Keratinocyte (primary cell): ENCODE data around the gene HOXA1. TPM values are rescaled to one million over a fixed set of nuclear protein-coding genes. Genes with fewer than 3 reads are reported as not detected.
A peak's percentile ranks its signal among the peaks of the same experiment; 100 is the strongest.

Experiments
- DNase-seq: peaks from one replicate; pipeline ENCODE4 v3.0.0-alpha.2; 2011; ENCODE audit warnings: low read depth, missing footprints, low spot score
- FAIRE-seq: peaks from 2 replicates; lab custom pipeline; 2011; peaks lifted over from hg19 to GRCh38; lab: Jason Lieb, UNC
- H2AFZ ChIP-seq: 2 replicates; pipeline ENCODE4 v1.6.0; 2012; ENCODE audit warnings: low read length, control low read depth, inconsistent platforms; ENCODE audit not compliant: control insufficient read depth
- H3K27ac ChIP-seq: 2 replicates; pipeline ENCODE4 v1.5.1; 2011; ENCODE audit warnings: low read length; ENCODE audit not compliant: control insufficient read depth, insufficient read depth
- H3K27me3 ChIP-seq: 3 replicates; pipeline ENCODE4 v1.6.0; 2011; ENCODE audit warnings: low read length; ENCODE audit not compliant: control insufficient read depth, insufficient read depth; ENCODE audit errors: extremely low read depth
- H3K36me3 ChIP-seq, 2 experiments: 2 replicates in 1 of 2; 3 replicates in 1 of 2; pipeline ENCODE4 v1.5.1; 2011; ENCODE audit warnings: low read length in 2 of 2, mild to moderate bottlenecking in 1 of 2; ENCODE audit not compliant: control insufficient read depth in 2 of 2, insufficient read depth in 2 of 2; ENCODE audit errors: extremely low read depth in 1 of 2
- H3K4me1 ChIP-seq: 3 replicates; pipeline ENCODE4 v1.5.1; 2011; ENCODE audit warnings: low read length; ENCODE audit not compliant: control insufficient read depth, insufficient read depth; ENCODE audit errors: extremely low read depth
- H3K4me2 ChIP-seq: 3 replicates; pipeline ENCODE4 v1.6.0; 2011; ENCODE audit warnings: low read depth, low read length; ENCODE audit not compliant: control insufficient read depth, insufficient read depth; ENCODE audit errors: extremely low read depth
- H3K4me3 ChIP-seq, 3 experiments: fragments of 200-600 bp in 1 of 3; sonication (generic) in 1 of 3; 2 replicates in 2 of 3; 3 replicates in 1 of 3; pipeline ENCODE4 v1.5.1; 2011 to 2016; ENCODE audit warnings: low read length in 3 of 3, mild to moderate bottlenecking in 3 of 3, control low read depth in 2 of 3, inconsistent platforms in 1 of 3, low read depth in 1 of 3, mixed read lengths in 1 of 3, mixed run types in 1 of 3, moderate library complexity in 1 of 3; ENCODE audit not compliant: control insufficient read depth in 2 of 3, insufficient read depth in 2 of 3; ENCODE audit errors: extremely low read depth in 1 of 3
- H3K79me2 ChIP-seq: 2 replicates; pipeline ENCODE4 v1.6.0; 2012; ENCODE audit warnings: low read length; ENCODE audit not compliant: control insufficient read depth, insufficient read depth
- H3K9ac ChIP-seq: 3 replicates; pipeline ENCODE4 v1.6.0; 2011; ENCODE audit warnings: low read length; ENCODE audit not compliant: control insufficient read depth, insufficient read depth; ENCODE audit errors: extremely low read depth
- H3K9me1 ChIP-seq: 3 replicates; pipeline ENCODE4 v1.6.0; 2011; ENCODE audit warnings: low read length; ENCODE audit not compliant: control insufficient read depth, insufficient read depth; ENCODE audit errors: extremely low read depth
- H3K9me3 ChIP-seq: 2 replicates; pipeline ENCODE4 v1.5.1; 2012; ENCODE audit warnings: low read depth, low read length; ENCODE audit not compliant: control insufficient read depth
- H4K20me1 ChIP-seq: 3 replicates; pipeline ENCODE4 v1.6.0; 2011; ENCODE audit warnings: low read length; ENCODE audit not compliant: control insufficient read depth, insufficient read depth; ENCODE audit errors: extremely low read depth
- CTCF ChIP-seq, 3 experiments: IDR thresholded peaks in 1 of 3; conservative IDR thresholded peaks in 1 of 3; optimal IDR thresholded peaks in 1 of 3; 2 replicates in 2 of 3; 3 replicates in 1 of 3; pipeline versions ENCODE3 to v1.5.1; 2011; ENCODE audit warnings: low read length in 3 of 3, mild to moderate bottlenecking in 3 of 3, moderate library complexity in 2 of 3, control low read depth in 1 of 3, inconsistent platforms in 1 of 3; ENCODE audit not compliant: insufficient read depth in 2 of 3; ENCODE audit errors: extremely low read depth in 1 of 3
- EZH2 ChIP-seq: IDR thresholded peaks from one replicate; pipeline ENCODE4 v1.6.1; 2012; ENCODE audit warnings: inconsistent platforms, mild to moderate bottlenecking, low read length, moderate library complexity
- dilution Hi-C: fragments of 300-500 bp; cut with MboI; formaldehyde crosslinking; loops from one replicate; pipeline ENCODE4 v1.7.0; 2020; ENCODE audit warnings: low sequenced_read_pairs; ENCODE audit not compliant: extremely low pct_ligation_motif_present
- polyA plus RNA-seq, 5 experiments: library from polyadenylated mRNA; depleted of rRNA in 3 of 5; stranded (reverse) in 3 of 5; stranded (forward) in 1 of 5; unstranded in 1 of 5; fragments of >200 nt; gene quantifications; 1 replicate in 1 of 5; 2 replicates in 3 of 5; 3 replicates in 1 of 5; pipeline versions ENCODE4 v1.2.1 to v1.2.3, GENCODE V29; 2011 to 2012; ENCODE audit warnings: missing spikeins in 2 of 5, low read depth in 1 of 5, low replicate concordance in 1 of 5

The HOXA1 gene
- polyA plus RNA-seq, 1 donor (not counting 4 experiments of a cell fraction or from before 2014, with no cell fraction given): 11.9 TPM

GRCh38 chr7:27082171-27082570, 13.6 kb downstream of the HOXA1 start:
- Histone ChIP-seq H3K79me2 (no peaks in the 10 kb centered on the region), H3K9me3 (no peaks in the 10 kb centered on the region), H3K4me3 (no peak overlapping the region), H3K27me3 (no peaks in the 10 kb centered on the region), H3K27ac (peak overlapping the region; percentile 70), H3K36me3 (no peaks in the 10 kb centered on the region), H2AFZ (peak overlapping the region; percentile 28), H4K20me1 (no peaks in the 10 kb centered on the region), H3K4me2 (peak overlapping the region; percentile 61), H3K9ac (no peak overlapping the region), H3K4me1 (peaks cover 41% of the 10 kb centered on the region), H3K9me1 (no peaks in the 10 kb centered on the region)
- no peak for TF ChIP-seq CTCF (optimal IDR thresholded peaks at IDR 0.05 in 1 of 3, IDR thresholded peaks at IDR 0.05 in 1 of 3, conservative IDR thresholded peaks at IDR 0.05 in 1 of 3; ENCODE audit: extremely low read depth in 1 of 3, insufficient read depth in 2 of 3, low read length in 3 of 3)
- no peak for TF ChIP-seq EZH2
- DNase-seq (no peak), FAIRE-seq (peak; percentile 73)
- dilution Hi-C loops: loop anchor here (25.0 kb wide), 1 partner anchor 220 kb away; the partner anchor contains the start of gene SKAP2

GRCh38 chr7:27080844-27081436, 14.9 kb downstream of the HOXA1 start:
- no peaks in the 10 kb centered on the region for H3K79me2 ChIP-seq
- H3K36me3 ChIP-seq: no peaks in the 10 kb centered on the region
- no peaks in the 10 kb centered on the region for H3K27me3 ChIP-seq
- no peaks in the 10 kb centered on the region for H4K20me1 ChIP-seq
- H3K4me1 ChIP-seq: peaks cover 41% of the 10 kb centered on the region
- peak overlapping the region; percentile 4 for H3K9ac ChIP-seq
- dilution Hi-C loops: loop anchor here (25.0 kb wide), 1 partner anchor 219 kb away; the partner anchor contains the start of gene SKAP2
- TF ChIP-seq EZH2: no peak
- no peak for TF ChIP-seq CTCF (optimal IDR thresholded peaks at IDR 0.05 in 1 of 3, IDR thresholded peaks at IDR 0.05 in 1 of 3, conservative IDR thresholded peaks at IDR 0.05 in 1 of 3; ENCODE audit: extremely low read depth in 1 of 3, insufficient read depth in 2 of 3, low read length in 3 of 3)
- H3K27ac ChIP-seq: peak overlapping the region; percentile 70
- no peaks in the 10 kb centered on the region for H3K9me3 ChIP-seq
- FAIRE-seq (peak; percentile 98), DNase-seq (no peak)
- peak overlapping the region; percentile 63 for H3K4me2 ChIP-seq
- H3K9me1 ChIP-seq: no peaks in the 10 kb centered on the region
- peak overlapping the region in 2 of 3 experiments; percentile 2 to 14 for H3K4me3 ChIP-seq
- peak overlapping the region; percentile 37 for H2AFZ ChIP-seq
